ENCODE measurements around the gene TAF11L6. TPM values are rescaled to one million over a fixed set of nuclear protein-coding genes. Genes with fewer than 3 reads are reported as not detected.

TAF11L6 gene
- total RNA-seq = not detected in 2 replicates

GRCh38 chr5:17528369-17528768 is at the start of gene TAF11L6:
Gene TAF11L6, plus strand, starts transcription at chr5:17528669.

GRCh38 chr5:17497931-17498330 is 30.5 kb upstream of the TAF11L6 start, which contains the start of gene TAF11L2:
Gene TAF11L2, plus strand, starts transcription at chr5:17498231.

GRCh38 chr5:17518067-17518466 is 10.4 kb upstream of the TAF11L6 start, which contains the start of gene TAF11L3:
Gene TAF11L3, plus strand, starts transcription at chr5:17518367.

GRCh38 chr5:17521501-17521900 is 7.0 kb upstream of the TAF11L6 start, which contains the start of gene TAF11L4:
Gene TAF11L4, plus strand, starts transcription at chr5:17521801.

GRCh38 chr5:17524935-17525334 is 3.5 kb upstream of the TAF11L6 start, which contains the start of gene TAF11L5:
Gene TAF11L5, plus strand, starts transcription at chr5:17525235.

Other genes starting within 250 kb of the TAF11L6 start
- not detected in 2 replicates for gene TAF11L2, start 30.4 kb upstream of the TAF11L6 start, total RNA-seq
- gene TAF11L3, start 10.3 kb upstream of the TAF11L6 start, total RNA-seq = not detected in 2 replicates
- gene TAF11L4, start 6.9 kb upstream of the TAF11L6 start, total RNA-seq = not detected in 2 replicates
- not detected in 2 replicates for gene TAF11L5, start 3.4 kb upstream of the TAF11L6 start, total RNA-seq
- gene TAF11L7, start 57.1 kb downstream of the TAF11L6 start, total RNA-seq = not detected in 2 replicates
- not detected in 2 replicates for gene TAF11L8, start 62.3 kb downstream of the TAF11L6 start, total RNA-seq
- not detected in 2 replicates for gene TAF11L9, start 65.7 kb downstream of the TAF11L6 start, total RNA-seq
- not detected in 2 replicates for gene TAF11L10, start 69.2 kb downstream of the TAF11L6 start, total RNA-seq
- gene TAF11L11, start 75.5 kb downstream of the TAF11L6 start, total RNA-seq = 0.14 and 0.18 TPM in 2 replicates
- gene TAF11L12, start 81.7 kb downstream of the TAF11L6 start, total RNA-seq = not detected in 2 replicates
- gene TAF11L13, start 103.4 kb downstream of the TAF11L6 start, total RNA-seq = not detected in 2 replicates
- not detected in 2 replicates for gene TAF11L14, start 105.8 kb downstream of the TAF11L6 start, total RNA-seq